ENCODE measurements around the gene ZNF490. TPM values are rescaled to one million over a fixed set of nuclear protein-coding genes. Genes with fewer than 3 reads are reported as not detected.

Gene ZNF490
- total and polyA plus RNA-seq, 5 donors from 2014 or later, result 4.7 to 11.3 (median 6.5) TPM

- Mint-ChIP-seq H3K27ac (no peak overlapping the region), H3K36me3 (no peaks in the 10 kb centered on the region), H3K4me3 (no peak overlapping the region), H3K27me3 (peaks cover 6% of the 10 kb centered on the region), H3K4me1 (peaks cover 4 to 18% (median 11%) of the 10 kb centered on the region in 4 donors), H3K9me3 (peaks cover 0 to 1% (median 0%) of the 10 kb centered on the region in 7 donors)
- DNase-seq (no peak), ATAC-seq (ENCODE audit: low read depth in 2 of 2) (no peak)
- Histone ChIP-seq H3K4me1 (ENCODE audit: control insufficient read depth, insufficient read depth, low read length, poor library complexity, severe bottlenecking) (peaks cover 13% of the 10 kb centered on the region), H3K4me3 (ENCODE audit: low read depth, low read length) (no peak overlapping the region), H3K27me3 (ENCODE audit: control insufficient read depth, insufficient read depth, low read length) (no peaks in the 10 kb centered on the region), H3K36me3 (ENCODE audit: control insufficient read depth, insufficient read depth, low read length) (no peaks in the 10 kb centered on the region), H3K9me3 (ENCODE audit: control insufficient read depth in 2 of 2, low read length in 2 of 2) (no peaks in the 10 kb centered on the region), H3K27ac (ENCODE audit: insufficient read depth, low read length, poor library complexity, severe bottlenecking) (no peak overlapping the region)
Observed at GRCh38 chr19:12555456-12555930, 55.1 kb downstream of the ZNF490 start.

GRCh38 chr19:12551060-12551832, 59.4 kb downstream of the ZNF490 start, which contains the start of gene ZNF564:
TSS of gene ZNF564 (minus strand) at chr19:12551482. CDS start at chr19:12551332, 150 bp downstream.
- peak within 1 kb of the TSS; percentile 87 for H3K27ac ChIP-seq (ENCODE audit: insufficient read depth, low read length, poor library complexity, severe bottlenecking)
- H3K4me1 ChIP-seq (ENCODE audit: control insufficient read depth, insufficient read depth, low read length, poor library complexity, severe bottlenecking), result peaks cover 28% of the 10 kb centered on the region
- H3K4me3 Mint-ChIP-seq, result peak within 1 kb of the TSS; percentile 95 to 98 (median 96)
- peak within 1 kb of the TSS; percentile 96 to 99 (median 97) for H3K27ac Mint-ChIP-seq
- peaks cover 0 to 6% of the 10 kb centered on the region in 2 experiments for H3K9me3 ChIP-seq (ENCODE audit: control insufficient read depth in 2 of 2, low read length in 2 of 2)
- H3K27me3 Mint-ChIP-seq, result no peaks in the 10 kb centered on the region
- ATAC-seq (ENCODE audit: low read depth in 2 of 2) (peak; percentile 99), DNase-seq (peak; percentile 88 to 99 (median 96))
- peak within 1 kb of the TSS; percentile 95 for H3K4me3 ChIP-seq (ENCODE audit: low read depth, low read length)
- peaks cover 4 to 57% (median 25%) of the 10 kb centered on the region in 4 donors for H3K4me1 Mint-ChIP-seq
- H3K9me3 Mint-ChIP-seq, result peaks cover 0 to 7% (median 0%) of the 10 kb centered on the region in 7 donors
- peaks cover 17% of the 10 kb centered on the region for H3K36me3 ChIP-seq (ENCODE audit: control insufficient read depth, insufficient read depth, low read length)
- H3K36me3 Mint-ChIP-seq, result peaks cover 11% of the 10 kb centered on the region
- H3K27me3 ChIP-seq (ENCODE audit: control insufficient read depth, insufficient read depth, low read length), result no peaks in the 10 kb centered on the region

GRCh38 chr19:12546903-12547302, 63.7 kb downstream of the ZNF490 start:
- no peaks in the 10 kb centered on the region for H3K27me3 Mint-ChIP-seq
- H3K27ac Mint-ChIP-seq, result peak overlapping the region in 2 of 3 donors; percentile 56 to 67
- H3K9me3 Mint-ChIP-seq, result peaks cover 0 to 23% (median 5%) of the 10 kb centered on the region in 7 donors
- Histone ChIP-seq H3K27ac (ENCODE audit: insufficient read depth, low read length, poor library complexity, severe bottlenecking) (no peak overlapping the region), H3K4me3 (ENCODE audit: low read depth, low read length) (no peak overlapping the region), H3K36me3 (ENCODE audit: control insufficient read depth, insufficient read depth, low read length) (peaks cover 26% of the 10 kb centered on the region), H3K4me1 (ENCODE audit: control insufficient read depth, insufficient read depth, low read length, poor library complexity, severe bottlenecking) (peaks cover 24% of the 10 kb centered on the region), H3K27me3 (ENCODE audit: control insufficient read depth, insufficient read depth, low read length) (no peaks in the 10 kb centered on the region), H3K9me3 (ENCODE audit: control insufficient read depth in 2 of 2, low read length in 2 of 2) (peaks cover 15 to 16% of the 10 kb centered on the region in 2 experiments)
- ATAC-seq (ENCODE audit: low read depth in 2 of 2), result no peak
- peak overlapping the region in 2 of 4 donors; percentile 17 to 77 for H3K4me3 Mint-ChIP-seq
- H3K36me3 Mint-ChIP-seq, result peaks cover 38% of the 10 kb centered on the region
- peaks cover 8 to 81% (median 43%) of the 10 kb centered on the region in 4 donors for H3K4me1 Mint-ChIP-seq
- DNase-seq, result no peak

GRCh38 chr19:12546068-12546467, 64.5 kb downstream of the ZNF490 start:
- ATAC-seq (ENCODE audit: low read depth in 2 of 2), result no peak

GRCh38 chr19:12545267-12545666, 65.3 kb downstream of the ZNF490 start:
- no peaks in the 10 kb centered on the region for H3K27me3 ChIP-seq (ENCODE audit: control insufficient read depth, insufficient read depth, low read length)
- Mint-ChIP-seq H3K27me3 (no peaks in the 10 kb centered on the region), H3K9me3 (peaks cover 0 to 24% (median 5%) of the 10 kb centered on the region in 7 donors), H3K4me3 (peak overlapping the region in 3 of 4 donors; percentile 15 to 77 (median 23)), H3K4me1 (peaks cover 3 to 69% (median 38%) of the 10 kb centered on the region in 4 donors), H3K36me3 (peaks cover 40% of the 10 kb centered on the region), H3K27ac (peak overlapping the region in 2 of 3 donors; percentile 26 to 75)
- DNase-seq (no peak), ATAC-seq (ENCODE audit: low read depth in 2 of 2) (no peak)
- H3K36me3 ChIP-seq (ENCODE audit: control insufficient read depth, insufficient read depth, low read length), result peaks cover 38% of the 10 kb centered on the region
- H3K4me3 ChIP-seq (ENCODE audit: low read depth, low read length), result no peak overlapping the region
- no peak overlapping the region for H3K27ac ChIP-seq (ENCODE audit: insufficient read depth, low read length, poor library complexity, severe bottlenecking)
- peaks cover 15 to 27% of the 10 kb centered on the region in 2 experiments for H3K9me3 ChIP-seq (ENCODE audit: control insufficient read depth in 2 of 2, low read length in 2 of 2)
- peaks cover 15% of the 10 kb centered on the region for H3K4me1 ChIP-seq (ENCODE audit: control insufficient read depth, insufficient read depth, low read length, poor library complexity, severe bottlenecking)

More at GRCh38 chr19:12546068-12546467, 64.5 kb downstream of the ZNF490 start:
- Histone ChIP-seq H3K27ac (ENCODE audit: insufficient read depth, low read length, poor library complexity, severe bottlenecking) (no peak overlapping the region), H3K9me3 (ENCODE audit: control insufficient read depth in 2 of 2, low read length in 2 of 2) (peaks cover 15 to 23% of the 10 kb centered on the region in 2 experiments), H3K27me3 (ENCODE audit: control insufficient read depth, insufficient read depth, low read length) (no peaks in the 10 kb centered on the region), H3K36me3 (ENCODE audit: control insufficient read depth, insufficient read depth, low read length) (peaks cover 32% of the 10 kb centered on the region), H3K4me1 (ENCODE audit: control insufficient read depth, insufficient read depth, low read length, poor library complexity, severe bottlenecking) (peaks cover 20% of the 10 kb centered on the region), H3K4me3 (ENCODE audit: low read depth, low read length) (no peak overlapping the region)
- Mint-ChIP-seq H3K9me3 (peaks cover 0 to 23% (median 5%) of the 10 kb centered on the region in 7 donors), H3K27ac (peak overlapping the region in 1 of 3 donors; percentile 75), H3K4me3 (peak overlapping the region in 3 of 4 donors; percentile 13 to 77 (median 26)), H3K27me3 (no peaks in the 10 kb centered on the region), H3K36me3 (peaks cover 38% of the 10 kb centered on the region), H3K4me1 (peaks cover 3 to 73% (median 38%) of the 10 kb centered on the region in 4 donors)
- no peak for DNase-seq

- Histone ChIP-seq H3K9me3 (ENCODE audit: control insufficient read depth in 2 of 2, low read length in 2 of 2) (peaks cover 20 to 27% of the 10 kb centered on the region in 2 experiments), H3K27me3 (ENCODE audit: control insufficient read depth, insufficient read depth, low read length) (no peaks in the 10 kb centered on the region), H3K36me3 (ENCODE audit: control insufficient read depth, insufficient read depth, low read length) (peaks cover 44% of the 10 kb centered on the region), H3K27ac (ENCODE audit: insufficient read depth, low read length, poor library complexity, severe bottlenecking) (no peak overlapping the region), H3K4me1 (ENCODE audit: control insufficient read depth, insufficient read depth, low read length, poor library complexity, severe bottlenecking) (peaks cover 9% of the 10 kb centered on the region), H3K4me3 (ENCODE audit: low read depth, low read length) (no peak overlapping the region)
- DNase-seq (no peak), ATAC-seq (ENCODE audit: low read depth in 2 of 2) (no peak)
- H3K9me3 Mint-ChIP-seq, result peaks cover 0 to 26% (median 5%) of the 10 kb centered on the region in 7 donors
- peaks cover 3 to 62% (median 35%) of the 10 kb centered on the region in 4 donors for H3K4me1 Mint-ChIP-seq
- peaks cover 44% of the 10 kb centered on the region for H3K36me3 Mint-ChIP-seq
- no peaks in the 10 kb centered on the region for H3K27me3 Mint-ChIP-seq
- H3K27ac Mint-ChIP-seq, result peak overlapping the region in 1 of 3 donors; percentile 75
- peak overlapping the region in 1 of 4 donors; percentile 6 for H3K4me3 Mint-ChIP-seq
Observed at GRCh38 chr19:12544401-12544876, 66.2 kb downstream of the ZNF490 start.

- H3K27ac Mint-ChIP-seq, result peak overlapping the region in 1 of 3 donors; percentile 75
Observed at GRCh38 chr19:12543855-12544254, 66.8 kb downstream of the ZNF490 start.

More at GRCh38 chr19:12543855-12544254, 66.8 kb downstream of the ZNF490 start:
- Histone ChIP-seq H3K27me3 (ENCODE audit: control insufficient read depth, insufficient read depth, low read length) (no peaks in the 10 kb centered on the region), H3K27ac (ENCODE audit: insufficient read depth, low read length, poor library complexity, severe bottlenecking) (no peak overlapping the region), H3K4me3 (ENCODE audit: low read depth, low read length) (no peak overlapping the region), H3K36me3 (ENCODE audit: control insufficient read depth, insufficient read depth, low read length) (peaks cover 43% of the 10 kb centered on the region), H3K4me1 (ENCODE audit: control insufficient read depth, insufficient read depth, low read length, poor library complexity, severe bottlenecking) (peaks cover 3% of the 10 kb centered on the region), H3K9me3 (ENCODE audit: control insufficient read depth in 2 of 2, low read length in 2 of 2) (peaks cover 18 to 31% of the 10 kb centered on the region in 2 experiments)
- DNase-seq (no peak), ATAC-seq (ENCODE audit: low read depth in 2 of 2) (no peak)
- Mint-ChIP-seq H3K27me3 (no peaks in the 10 kb centered on the region), H3K9me3 (peaks cover 0 to 26% (median 5%) of the 10 kb centered on the region in 7 donors), H3K4me3 (peak overlapping the region in 2 of 4 donors; percentile 6 to 35), H3K4me1 (peaks cover 3 to 56% (median 29%) of the 10 kb centered on the region in 4 donors), H3K36me3 (peaks cover 44% of the 10 kb centered on the region)

Data from CD4-positive, CD25-positive, alpha-beta regulatory T cell (primary cell).